ENCODE results near the gene TCP11L2.

DNA sequence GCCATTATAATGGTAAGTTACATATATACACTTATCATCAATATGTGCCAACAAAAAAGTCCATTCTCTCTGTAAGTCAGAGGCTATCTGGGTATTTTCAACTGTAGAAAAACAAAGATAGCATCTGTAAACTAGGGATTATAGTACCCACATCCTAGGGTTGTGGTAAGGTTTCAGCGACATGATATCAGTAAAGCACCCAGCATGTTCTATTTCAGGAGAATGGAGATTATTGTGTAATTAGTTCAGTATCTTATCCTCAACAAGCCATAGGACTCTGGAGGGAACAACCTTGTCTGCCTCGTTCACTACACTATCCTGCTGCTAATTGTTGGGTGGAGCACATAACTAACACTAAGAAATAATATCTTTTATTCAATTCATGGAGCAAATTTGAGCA is 35.0 kb upstream of the TCP11L2 start:
- TF ChIP-seq EP300 (IDR thresholded peaks at IDR 0.05) = no peak
- no peak for TF ChIP-seq POLR2A (IDR thresholded peaks at IDR 0.05)
- TF ChIP-seq, protein P1, sequence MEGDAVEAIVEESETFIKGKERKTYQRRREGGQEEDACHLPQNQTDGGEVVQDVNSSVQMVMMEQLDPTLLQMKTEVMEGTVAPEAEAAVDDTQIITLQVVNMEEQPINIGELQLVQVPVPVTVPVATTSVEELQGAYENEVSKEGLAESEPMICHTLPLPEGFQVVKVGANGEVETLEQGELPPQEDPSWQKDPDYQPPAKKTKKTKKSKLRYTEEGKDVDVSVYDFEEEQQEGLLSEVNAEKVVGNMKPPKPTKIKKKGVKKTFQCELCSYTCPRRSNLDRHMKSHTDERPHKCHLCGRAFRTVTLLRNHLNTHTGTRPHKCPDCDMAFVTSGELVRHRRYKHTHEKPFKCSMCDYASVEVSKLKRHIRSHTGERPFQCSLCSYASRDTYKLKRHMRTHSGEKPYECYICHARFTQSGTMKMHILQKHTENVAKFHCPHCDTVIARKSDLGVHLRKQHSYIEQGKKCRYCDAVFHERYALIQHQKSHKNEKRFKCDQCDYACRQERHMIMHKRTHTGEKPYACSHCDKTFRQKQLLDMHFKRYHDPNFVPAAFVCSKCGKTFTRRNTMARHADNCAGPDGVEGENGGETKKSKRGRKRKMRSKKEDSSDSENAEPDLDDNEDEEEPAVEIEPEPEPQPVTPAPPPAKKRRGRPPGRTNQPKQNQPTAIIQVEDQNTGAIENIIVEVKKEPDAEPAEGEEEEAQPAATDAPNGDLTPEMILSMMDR (IDR thresholded peaks at IDR 0.05) = no peak

All from ovary (tissue), 3 donors.